Measurements from ENCODE around the gene NFIA. TPM values are rescaled to one million over a fixed set of nuclear protein-coding genes. Genes with fewer than 3 reads are reported as not detected.
A peak's percentile ranks its signal among the peaks of the same experiment; 100 is the strongest.

The NFIA gene
- total RNA-seq, 1 experiment from 2014 or later = 12.7 TPM

GRCh38 chr1:61338899-61339298, 256.5 kb downstream of the NFIA start:
- Histone ChIP-seq H2AFZ (ENCODE audit: low read length) (peak overlapping the region; percentile 87), H3K4me1 (ENCODE audit: insufficient read depth, low read length) (peaks cover 27% of the 10 kb centered on the region), H3K79me2 (ENCODE audit: low read length) (no peaks in the 10 kb centered on the region), H3K9me3 (ENCODE audit: low read length) (no peaks in the 10 kb centered on the region), H3K36me3 (ENCODE audit: low read depth, low read length) (no peaks in the 10 kb centered on the region), H3K4me2 (ENCODE audit: low read length) (peak overlapping the region; percentile 88), H3F3A (ENCODE audit: low read length, unreplicated experiment) (no peaks in the 10 kb centered on the region), H3K27me3 (ENCODE audit: low read length) (no peaks in the 10 kb centered on the region), H3K9me2 (replicated peaks; ENCODE audit: low read length) (no peaks in the 10 kb centered on the region), H4K20me1 (ENCODE audit: low read length) (no peaks in the 10 kb centered on the region), H3K4me3 (ENCODE audit: low read length) (peak overlapping the region; percentile 66), H3K27ac (ENCODE audit: low read length) (peak overlapping the region; percentile 67), H3K9ac (ENCODE audit: low read length) (peak overlapping the region; percentile 59)
- intact Hi-C loops (cut with micrococcal nuclease) = loop anchor here (1.0 to 5.0 kb wide), 12 partner anchors 16 to 514 kb away; no protein-coding TSS in a partner anchor
- no peak for TF ChIP-seq EZH2phosphoT487 (IDR thresholded peaks at IDR 0.05; ENCODE audit: borderline replicate concordance, low read length)
- TF ChIP-seq EZH2 (IDR thresholded peaks at IDR 0.05; ENCODE audit: low read length, unreplicated experiment) = no peak
- TF ChIP-seq CTCF (conservative IDR thresholded peaks at IDR 0.05; ENCODE audit: low read depth, low read length) = no peak
- ChIA-PET POLR2A (ENCODE audit: unreplicated experiment) (no interaction called here), CTCF (no interaction called here)
- no TSS peak for BruUV-seq (replicated peaks)
- ATAC-seq (no peak), DNase-seq (no peak)

DNA sequence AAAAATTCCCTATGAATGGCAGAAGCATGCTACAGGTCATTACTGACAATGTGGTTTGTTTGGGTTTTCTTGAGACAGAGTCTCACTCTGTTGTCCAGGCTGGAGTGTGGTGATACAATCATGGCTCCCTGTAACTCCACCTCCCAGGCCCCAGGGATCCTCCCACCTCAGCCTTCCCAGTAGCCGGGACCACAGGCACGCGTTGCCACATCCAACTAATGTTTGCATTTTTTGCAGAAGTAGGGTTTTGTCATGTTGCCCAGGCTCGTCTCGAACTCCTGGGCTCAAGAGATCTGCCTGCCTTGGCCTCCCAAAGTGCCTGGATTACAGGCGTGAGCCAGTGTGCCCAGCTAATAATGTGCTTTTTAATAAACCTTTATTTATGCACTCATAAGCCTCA, 259.1 kb downstream of the NFIA start:
- Histone ChIP-seq H3K9ac (ENCODE audit: low read length) (no peak overlapping the region), H3K79me2 (ENCODE audit: low read length) (no peaks in the 10 kb centered on the region), H3K4me1 (ENCODE audit: insufficient read depth, low read length) (peaks cover 27% of the 10 kb centered on the region), H3K9me3 (ENCODE audit: low read length) (no peaks in the 10 kb centered on the region), H3K27me3 (ENCODE audit: low read length) (no peaks in the 10 kb centered on the region), H3K36me3 (ENCODE audit: low read depth, low read length) (no peaks in the 10 kb centered on the region), H2AFZ (ENCODE audit: low read length) (no peak overlapping the region), H4K20me1 (ENCODE audit: low read length) (no peaks in the 10 kb centered on the region), H3K4me2 (ENCODE audit: low read length) (no peak overlapping the region), H3F3A (ENCODE audit: low read length, unreplicated experiment) (no peaks in the 10 kb centered on the region), H3K27ac (ENCODE audit: low read length) (no peak overlapping the region), H3K4me3 (ENCODE audit: low read length) (no peak overlapping the region), H3K9me2 (replicated peaks; ENCODE audit: low read length) (no peaks in the 10 kb centered on the region)
- TF ChIP-seq EZH2phosphoT487 (IDR thresholded peaks at IDR 0.05; ENCODE audit: borderline replicate concordance, low read length) (no peak), EZH2 (IDR thresholded peaks at IDR 0.05; ENCODE audit: low read length, unreplicated experiment) (no peak), CTCF (conservative IDR thresholded peaks at IDR 0.05; ENCODE audit: low read depth, low read length) (no peak)
- DNase-seq (no peak), ATAC-seq (no peak)
- intact Hi-C loops (cut with micrococcal nuclease) = no loop called here
- POLR2A ChIA-PET (ENCODE audit: unreplicated experiment) = no interaction called here
- CTCF ChIA-PET = interaction anchor here (0.6 kb wide), 1 partner anchor 252 kb away, joined by 6 read pairs; no protein-coding TSS in a partner anchor
- BruUV-seq (replicated peaks) = no TSS peak

- TF ChIP-seq CTCF (conservative IDR thresholded peaks at IDR 0.05; ENCODE audit: low read depth, low read length) (no peak), EZH2 (IDR thresholded peaks at IDR 0.05; ENCODE audit: low read length, unreplicated experiment) (no peak), EZH2phosphoT487 (IDR thresholded peaks at IDR 0.05; ENCODE audit: borderline replicate concordance, low read length) (no peak)
- H3K27me3 ChIP-seq (ENCODE audit: low read length) = no peaks in the 10 kb centered on the region
- ChIA-PET CTCF (no interaction called here), POLR2A (ENCODE audit: unreplicated experiment) (no interaction called here)
- H3K36me3 ChIP-seq (ENCODE audit: low read depth, low read length) = 0 out of 2 replicates have a peak, but pooled peaks cover 2% of the 10 kb centered on the region
- H3K4me3 ChIP-seq (ENCODE audit: low read length) = no peak overlapping the region
- no peak for DNase-seq
- BruUV-seq (replicated peaks) = no TSS peak
- no peak overlapping the region for H3K9ac ChIP-seq (ENCODE audit: low read length)
- H2AFZ ChIP-seq (ENCODE audit: low read length) = no peak overlapping the region
- H3K79me2 ChIP-seq (ENCODE audit: low read length) = no peaks in the 10 kb centered on the region
- intact Hi-C loops (cut with micrococcal nuclease) = no loop called here
- no peaks in the 10 kb centered on the region for H4K20me1 ChIP-seq (ENCODE audit: low read length)
- no peaks in the 10 kb centered on the region for H3F3A ChIP-seq (ENCODE audit: low read length, unreplicated experiment)
- peaks cover 9% of the 10 kb centered on the region for H3K4me1 ChIP-seq (ENCODE audit: insufficient read depth, low read length)
- ATAC-seq = no peak
- no peak overlapping the region for H3K27ac ChIP-seq (ENCODE audit: low read length)
- no peaks in the 10 kb centered on the region for H3K9me2 ChIP-seq (replicated peaks; ENCODE audit: low read length)
- H3K4me2 ChIP-seq (ENCODE audit: low read length) = no peak overlapping the region
- H3K9me3 ChIP-seq (ENCODE audit: low read length) = no peaks in the 10 kb centered on the region
Measured at GRCh38 chr1:61343734-61344420, 261.5 kb downstream of the NFIA start.

All from PC-3 (cell line).